HG03558 (cell line): ENCODE results near the gene MDM2.
"Not testable (repeated sequence)": the region's sequence is repeated elsewhere in the genome, so short reads cannot be mapped to it uniquely, and the experiment has no call there.

Source experiments
- ATAC-seq: cut with Tn5 transposase; IDR thresholded peaks from one replicate; pipeline ENCODE4 v1.9.1; 2021; ENCODE audit warnings: moderate number of reproducible peaks; ENCODE audit not compliant: unreplicated experiment; ENCODE audit errors: extremely low read depth

MDM2 gene

GRCh38 chr12:68785358-68785757, 22.6 kb upstream of the MDM2 start:
- no peak for ATAC-seq

GRCh38 chr12:68785823-68786222, 22.2 kb upstream of the MDM2 start:
- no peak for ATAC-seq

- no peak for ATAC-seq
These were observed 21.0 kb upstream of the MDM2 start for GRCh38 chr12:68786929-68787328.

DNA sequence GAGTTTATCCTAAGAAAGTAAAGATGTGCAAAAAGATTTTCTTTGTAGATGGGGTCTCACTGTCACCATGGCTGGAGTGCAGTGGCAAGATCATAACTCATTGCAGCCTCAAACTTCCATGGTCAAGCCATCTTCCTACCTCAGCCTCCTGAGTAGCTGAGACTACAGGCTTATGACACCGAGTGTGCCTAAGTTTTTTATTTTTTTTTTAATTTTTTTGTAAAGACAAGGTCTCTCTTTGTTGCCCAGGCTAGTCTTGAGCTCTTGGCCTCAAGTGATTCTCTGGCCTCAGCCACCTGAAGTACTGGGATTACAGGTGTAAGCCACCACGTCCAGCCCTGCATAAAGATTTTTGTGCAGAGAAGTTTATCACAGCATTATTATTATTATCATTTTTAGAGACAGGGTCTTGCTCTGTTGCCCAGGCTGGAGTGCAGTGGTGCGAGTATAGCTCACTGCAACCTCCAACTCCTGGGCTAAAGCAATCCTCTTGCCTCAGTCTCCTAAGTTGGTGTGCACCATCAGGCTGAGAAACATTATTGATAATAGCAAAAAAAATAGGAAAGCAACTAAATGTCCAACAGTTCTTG, 19.3 kb upstream of the MDM2 start:
- no peak for ATAC-seq

- no peak for ATAC-seq
These were observed 18.7 kb upstream of the MDM2 start for GRCh38 chr12:68789144-68789878.

DNA sequence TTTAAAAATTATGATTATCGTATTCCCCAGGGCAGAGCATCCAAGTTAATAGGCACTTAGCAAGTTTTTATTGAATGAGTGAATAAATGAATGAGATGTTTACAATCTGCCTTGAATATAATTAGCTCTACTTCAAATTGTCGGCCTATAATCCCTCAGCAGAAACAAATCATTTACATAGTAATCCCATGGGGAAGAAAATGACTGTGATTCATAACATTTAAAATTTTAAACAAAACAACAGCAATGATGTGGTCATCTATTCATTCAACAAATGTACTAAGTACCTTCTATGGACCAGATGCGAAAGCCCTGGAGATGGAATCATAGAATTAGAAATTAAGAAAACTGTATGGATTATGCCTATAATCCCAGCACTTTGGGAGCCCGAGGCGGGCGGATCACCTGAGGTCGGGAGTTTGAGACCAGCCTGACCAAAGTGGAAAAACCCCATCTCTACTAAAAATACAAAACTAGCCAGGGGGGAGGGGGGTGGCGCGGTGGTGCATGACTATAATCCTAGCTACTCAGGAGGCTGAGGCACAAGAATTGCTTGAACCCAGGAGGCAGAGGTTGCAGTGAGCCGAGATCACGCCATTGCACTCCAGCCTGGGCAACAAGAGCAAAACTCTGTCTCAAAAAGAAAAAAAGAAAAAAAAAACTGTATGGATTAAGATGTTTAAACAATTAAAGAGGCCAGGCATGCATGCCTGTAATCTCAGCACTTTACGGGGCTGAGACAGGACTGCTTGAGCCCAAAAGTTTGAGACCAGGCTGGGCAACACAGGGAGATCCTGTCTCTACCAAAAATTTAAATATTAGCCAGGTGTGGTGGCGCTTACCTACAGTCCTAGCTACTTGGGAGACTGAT, 17.7 kb upstream of the MDM2 start:
- ATAC-seq: no peak

- ATAC-seq: no peak
These were observed 17.1 kb upstream of the MDM2 start for GRCh38 chr12:68790952-68791234.

GRCh38 chr12:68791897-68792481, 16.0 kb upstream of the MDM2 start:
- ATAC-seq: no peak

GRCh38 chr12:68792952-68793351, 15.0 kb upstream of the MDM2 start:
- ATAC-seq: peak; percentile 59

- no peak for ATAC-seq
These were observed 14.5 kb upstream of the MDM2 start for GRCh38 chr12:68793436-68793835.

GRCh38 chr12:68793975-68794652, 13.9 kb upstream of the MDM2 start:
- ATAC-seq: no peak

GRCh38 chr12:68794653-68795251, 13.2 kb upstream of the MDM2 start:
- no peak for ATAC-seq

- ATAC-seq: no peak
These were observed 11.6 kb upstream of the MDM2 start for GRCh38 chr12:68796399-68796798.

GRCh38 chr12:68798882-68799234, 9.1 kb upstream of the MDM2 start:
- no peak for ATAC-seq

GRCh38 chr12:68800294-68800693, 7.7 kb upstream of the MDM2 start:
- ATAC-seq: no peak

- ATAC-seq: not testable (repeated sequence)
These were observed 6.9 kb upstream of the MDM2 start for GRCh38 chr12:68801124-68801523.

GRCh38 chr12:68802372-68802745, 5.6 kb upstream of the MDM2 start:
- not testable (repeated sequence) for ATAC-seq

DNA sequence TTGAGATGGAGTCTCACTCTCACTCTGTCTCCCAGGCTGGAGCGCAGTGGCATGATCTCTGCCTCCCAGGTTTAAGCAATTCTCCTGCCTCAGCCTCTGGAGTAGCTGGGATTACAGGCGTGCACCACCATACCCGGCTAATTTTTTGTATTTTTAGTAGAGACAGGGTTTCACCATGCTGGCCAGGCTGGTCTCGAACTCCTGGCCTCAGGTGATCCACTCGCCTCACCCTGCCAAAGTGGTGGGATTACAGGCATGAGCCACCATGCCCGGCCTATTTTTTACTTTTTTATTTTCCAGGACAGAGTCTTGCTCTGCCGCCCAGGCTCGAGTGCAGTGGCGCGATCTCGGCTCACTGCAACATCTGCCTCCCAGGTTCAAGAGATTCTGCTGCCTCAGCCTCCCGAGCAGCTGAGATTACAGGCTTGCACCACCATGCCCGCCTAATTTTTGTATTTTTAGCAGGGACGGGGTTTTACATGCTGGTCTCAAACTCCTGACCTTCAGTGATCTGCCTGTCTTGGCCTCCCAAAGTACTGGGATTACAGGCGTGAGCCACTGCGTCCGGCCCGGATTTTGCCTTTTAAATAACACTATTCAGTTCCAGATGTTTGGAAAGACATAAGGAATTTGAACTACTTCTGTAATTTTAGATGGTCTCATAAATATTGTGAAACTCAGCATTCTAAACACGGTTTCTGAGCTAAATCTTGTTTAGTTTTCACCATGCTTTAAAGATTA, 4.9 kb upstream of the MDM2 start:
- ATAC-seq: not testable (repeated sequence)

DNA sequence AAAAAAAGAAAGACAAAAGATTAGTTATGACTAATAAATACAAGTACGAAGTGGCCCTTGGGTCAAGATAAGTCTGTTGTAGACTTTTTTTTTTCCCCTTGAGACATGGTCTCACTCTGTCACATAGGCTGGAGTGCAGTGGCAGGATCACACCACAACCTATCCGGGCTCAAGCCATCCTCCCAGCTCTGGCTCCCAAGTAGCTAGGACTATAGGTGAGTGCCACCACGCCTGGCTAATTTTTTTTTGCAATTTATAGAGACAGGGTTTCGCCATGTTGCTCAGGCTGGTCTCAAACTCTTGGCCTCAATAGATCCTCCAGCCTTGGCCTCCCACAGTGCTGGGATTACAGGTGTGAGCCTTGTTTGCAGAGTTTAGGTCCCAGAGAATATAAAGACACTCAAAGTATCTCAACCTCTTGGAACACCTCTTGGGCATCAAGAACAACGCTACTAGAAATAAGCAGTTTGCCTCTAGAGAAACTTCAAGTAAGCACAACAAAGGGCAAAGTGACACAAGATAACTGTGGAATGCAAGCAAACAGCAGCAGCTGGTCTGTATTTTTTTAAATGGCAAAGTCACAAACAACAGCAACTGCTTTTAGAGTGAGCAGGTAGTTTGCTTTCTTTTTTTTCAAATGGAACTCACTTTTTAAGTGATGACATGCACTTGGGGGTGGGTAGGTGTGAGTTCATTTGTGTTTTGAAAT, 3.9 kb upstream of the MDM2 start:
- ATAC-seq: no peak
